SH-SY5Y (cell line): ENCODE measurements around the gene FGF11.

Experiments
- GATA2 ChIP-seq: IDR thresholded peaks from 2 replicates; pipeline ENCODE4 v1.6.1; 2011; ENCODE audit warnings: mild to moderate bottlenecking, low read depth, low read length
- GATA3 ChIP-seq: IDR thresholded peaks from 2 replicates; pipeline ENCODE4 v1.6.1; 2011; ENCODE audit warnings: low read depth, mild to moderate bottlenecking, low read length, moderate library complexity

The FGF11 gene

DNA sequence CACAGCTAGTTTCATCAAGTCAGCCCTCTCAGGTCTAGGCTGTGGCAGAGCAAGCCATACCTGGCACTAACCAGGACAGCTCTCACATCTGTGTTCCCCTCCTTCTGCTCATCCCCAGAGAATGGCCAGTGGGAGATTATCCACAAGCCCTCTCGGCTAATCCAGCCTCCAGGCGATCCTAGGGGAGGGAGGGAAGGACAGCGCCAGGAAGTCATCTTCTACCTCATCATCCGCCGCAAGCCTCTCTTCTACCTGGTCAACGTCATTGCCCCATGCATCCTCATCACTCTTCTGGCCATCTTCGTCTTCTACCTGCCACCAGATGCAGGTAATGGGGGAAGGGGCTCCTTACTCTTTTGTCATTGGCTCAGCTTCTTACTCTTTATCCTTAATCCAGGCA is 9.1 kb downstream of the FGF11 start:
- TF ChIP-seq GATA3 (no peak), GATA2 (no peak)

DNA sequence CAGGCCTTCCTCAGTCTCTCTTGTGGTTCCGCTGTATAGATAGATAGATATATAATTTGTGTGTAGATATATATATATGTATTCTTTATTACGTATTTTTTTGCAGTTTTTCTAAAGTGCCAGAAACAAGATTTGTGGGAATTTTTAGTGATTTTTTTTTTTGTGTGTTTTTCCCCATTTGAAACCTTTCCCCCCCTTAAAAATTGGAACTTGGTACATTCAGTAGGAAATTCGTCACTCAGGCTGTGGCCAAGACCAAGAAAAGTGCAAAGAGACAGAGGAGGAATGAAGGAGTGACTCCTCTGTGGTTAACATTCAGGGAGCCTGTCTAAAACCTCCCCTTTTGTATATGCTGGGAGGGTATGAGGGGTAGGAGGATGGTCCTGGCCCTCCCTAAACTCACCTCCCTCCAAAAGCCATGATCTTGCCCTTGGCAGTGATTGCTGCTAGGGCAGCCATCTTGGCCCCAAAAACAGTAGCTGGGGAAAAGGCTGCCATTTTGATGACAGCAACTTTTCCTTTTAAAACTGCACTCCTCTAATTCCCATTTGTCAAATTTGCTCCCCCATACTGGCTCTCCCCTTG is 20.7 kb downstream of the FGF11 start:
- TF ChIP-seq GATA2 (no peak), GATA3 (no peak)

DNA sequence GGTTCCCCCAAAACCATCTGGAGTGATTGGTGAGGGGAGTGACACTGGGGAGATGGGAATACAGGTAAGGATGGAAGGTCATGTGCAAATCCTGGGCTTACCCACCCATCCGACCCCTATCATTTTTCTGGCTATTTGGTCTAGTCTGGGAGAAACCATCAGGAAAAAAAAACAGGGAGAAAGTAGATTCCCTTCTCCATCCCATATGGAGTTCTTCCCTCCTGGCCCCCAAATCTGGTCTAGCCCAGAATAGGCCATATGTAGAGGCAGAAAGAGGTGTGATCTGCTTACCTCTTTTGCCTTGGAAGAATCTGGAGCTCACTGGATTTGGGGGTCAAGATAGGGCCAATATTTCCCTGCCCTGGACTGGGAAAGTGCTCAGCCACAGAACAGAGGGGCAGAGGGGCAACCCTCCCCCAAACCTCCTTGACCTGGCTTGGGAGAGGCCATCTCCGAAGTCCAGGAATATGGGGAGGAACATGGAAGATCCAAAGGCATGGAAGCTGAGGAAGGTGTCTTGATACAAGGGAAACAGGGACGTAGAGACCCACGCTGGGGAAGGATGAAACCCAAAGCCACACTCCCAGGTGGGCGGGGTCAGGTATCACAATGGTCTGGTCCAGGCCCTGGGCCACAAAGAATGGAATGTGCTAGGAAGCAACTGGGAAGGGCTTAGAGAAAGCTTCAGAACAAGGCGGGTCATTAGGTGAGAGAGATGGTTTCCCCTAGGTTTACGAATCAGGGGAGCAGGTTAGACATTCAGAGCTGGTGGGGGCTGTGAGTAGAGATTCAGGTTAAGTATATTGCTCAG is 21.7 kb downstream of the FGF11 start:
- TF ChIP-seq GATA3 (no peak), GATA2 (no peak)

DNA sequence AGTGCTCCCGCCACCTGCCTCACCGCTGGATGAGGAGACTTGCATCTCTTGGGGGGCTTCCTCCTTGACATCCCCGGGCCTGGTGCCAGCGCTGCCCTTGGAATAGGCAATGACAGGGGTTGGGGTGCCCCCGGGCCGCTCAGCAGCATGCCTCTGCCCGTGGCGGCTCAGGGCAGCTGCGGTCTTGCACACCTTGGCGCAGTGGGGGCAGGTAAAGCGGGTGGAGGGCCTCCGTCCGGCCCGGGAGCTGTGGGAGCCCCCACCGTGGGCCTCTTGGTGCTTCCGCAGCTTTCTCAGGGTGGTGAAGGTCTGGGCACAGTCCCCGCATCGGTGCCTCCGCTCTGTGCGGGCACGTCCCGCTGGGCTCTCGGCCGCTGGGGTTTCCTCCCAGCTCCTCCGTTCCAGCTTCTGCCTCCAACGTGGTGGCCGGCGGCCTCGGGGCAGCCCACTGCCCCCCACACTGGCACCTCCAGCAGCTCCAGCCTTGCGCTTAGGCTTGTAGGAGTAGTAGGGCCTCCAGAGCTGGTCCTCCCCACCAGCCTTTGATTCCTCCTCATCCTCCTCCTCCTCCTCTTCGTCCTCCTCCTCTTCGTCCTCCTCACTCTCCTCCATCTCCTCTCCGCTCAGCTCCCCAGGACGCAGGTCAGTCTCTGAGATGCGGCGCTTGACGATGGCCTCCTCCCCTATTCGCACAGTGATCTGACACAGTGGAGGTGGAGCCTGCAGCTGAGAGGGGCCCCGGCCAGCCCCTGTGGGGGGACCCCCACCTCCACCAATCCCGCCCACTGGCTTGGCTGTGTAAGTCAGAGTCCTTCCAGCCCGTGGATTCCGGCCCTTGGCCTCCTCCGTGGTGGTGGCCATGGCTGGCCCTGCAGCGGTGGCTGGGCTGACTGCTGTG is 23.4 kb downstream of the FGF11 start:
- TF ChIP-seq GATA2 (no peak), GATA3 (no peak)

DNA sequence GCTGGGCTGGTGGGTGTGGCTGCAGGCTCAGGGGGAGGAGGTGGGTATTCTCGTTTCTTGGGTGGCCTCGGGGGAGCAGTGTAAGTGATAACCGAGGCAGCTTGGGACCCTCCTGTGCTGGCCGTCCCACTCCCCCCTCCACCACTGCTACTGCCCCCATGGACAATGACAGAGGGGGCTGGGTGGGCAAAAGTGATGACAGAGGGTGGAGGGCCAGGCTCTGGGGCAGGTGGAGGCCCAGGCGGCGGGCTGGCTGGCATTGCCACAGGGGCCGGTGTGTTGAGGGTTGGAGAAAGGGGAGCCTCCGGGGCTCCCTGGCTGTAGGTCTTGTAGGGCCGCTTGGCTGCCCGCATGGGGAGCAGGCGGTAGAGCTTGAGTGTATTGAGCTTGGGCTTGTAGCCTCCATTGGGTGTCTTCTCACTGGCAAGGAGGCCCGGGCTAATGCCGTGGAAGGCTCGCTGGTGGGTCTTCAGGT is 24.1 kb downstream of the FGF11 start:
- TF ChIP-seq GATA2: no peak
- TF ChIP-seq GATA3: no peak

DNA sequence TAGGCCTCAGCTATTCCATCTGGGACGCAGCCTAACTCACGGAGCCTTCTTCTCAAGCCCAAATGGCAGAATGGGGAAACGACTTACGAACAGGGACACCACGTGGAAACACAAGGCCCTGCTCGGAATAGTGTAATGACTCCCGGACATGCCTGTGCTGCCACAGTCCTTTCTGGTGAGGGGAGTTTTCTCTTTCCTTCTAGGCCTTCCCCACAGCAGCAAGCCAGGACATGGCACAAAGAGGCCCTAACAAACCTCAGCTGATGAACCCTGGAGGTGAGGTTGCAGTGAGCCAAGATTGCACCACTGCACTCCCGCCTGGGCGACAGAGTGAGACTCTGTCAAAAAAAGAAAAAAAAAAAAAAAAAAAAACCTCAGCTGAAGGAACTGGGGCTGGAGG is 24.8 kb downstream of the FGF11 start:
- no peak for TF ChIP-seq GATA3
- TF ChIP-seq GATA2: no peak

DNA sequence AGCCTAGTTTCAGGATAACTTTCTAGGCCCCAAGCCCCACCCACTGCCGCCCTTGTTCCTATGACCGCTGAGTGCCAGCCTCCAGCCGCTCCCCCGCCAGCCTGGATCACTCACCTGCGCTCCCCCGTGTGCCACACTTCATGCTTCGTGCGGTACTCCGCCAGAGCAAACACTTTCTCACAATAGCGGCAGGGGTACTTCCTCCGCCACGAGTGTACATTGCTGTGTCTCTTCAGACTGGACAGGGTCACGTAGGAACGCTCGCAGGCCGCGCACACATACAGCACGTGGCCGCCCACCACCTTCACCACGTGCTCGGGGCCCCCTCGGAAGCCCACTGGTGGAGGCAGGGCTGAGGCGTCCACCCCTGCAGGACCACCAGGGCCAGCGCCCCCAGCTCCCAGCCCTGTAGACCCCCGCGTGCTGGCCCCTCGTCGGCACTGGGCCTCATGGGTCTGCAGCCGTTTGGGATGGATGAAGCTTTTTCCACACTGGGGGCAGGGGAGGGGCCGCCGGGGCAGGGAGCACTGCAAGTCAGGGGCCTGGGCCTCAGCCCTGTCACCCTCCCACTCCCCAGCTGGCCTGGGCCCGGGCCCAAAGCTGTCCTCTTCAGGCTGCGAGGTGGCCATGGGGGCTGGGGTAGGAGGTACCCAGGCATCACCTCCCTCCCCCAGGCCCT is 26.4 kb downstream of the FGF11 start:
- TF ChIP-seq GATA3 (no peak), GATA2 (no peak)

DNA sequence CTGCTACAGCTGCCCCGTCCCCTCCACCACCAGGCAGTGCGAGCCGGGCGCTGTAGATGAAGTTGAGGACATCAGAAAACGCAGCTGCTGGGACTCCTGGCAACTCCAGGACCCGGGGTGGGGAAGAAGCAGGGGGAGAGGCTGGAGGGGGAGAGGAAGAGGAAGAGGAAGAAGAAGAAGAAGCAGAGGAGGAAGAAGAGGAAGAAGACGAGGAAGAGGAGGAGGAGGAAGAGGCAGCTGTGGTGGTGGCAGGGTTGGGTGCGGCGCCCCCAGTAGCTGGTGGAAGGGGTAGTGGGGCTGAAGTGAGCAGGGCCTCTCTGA is 27.0 kb downstream of the FGF11 start:
- TF ChIP-seq GATA2 (no peak), GATA3 (no peak)

DNA sequence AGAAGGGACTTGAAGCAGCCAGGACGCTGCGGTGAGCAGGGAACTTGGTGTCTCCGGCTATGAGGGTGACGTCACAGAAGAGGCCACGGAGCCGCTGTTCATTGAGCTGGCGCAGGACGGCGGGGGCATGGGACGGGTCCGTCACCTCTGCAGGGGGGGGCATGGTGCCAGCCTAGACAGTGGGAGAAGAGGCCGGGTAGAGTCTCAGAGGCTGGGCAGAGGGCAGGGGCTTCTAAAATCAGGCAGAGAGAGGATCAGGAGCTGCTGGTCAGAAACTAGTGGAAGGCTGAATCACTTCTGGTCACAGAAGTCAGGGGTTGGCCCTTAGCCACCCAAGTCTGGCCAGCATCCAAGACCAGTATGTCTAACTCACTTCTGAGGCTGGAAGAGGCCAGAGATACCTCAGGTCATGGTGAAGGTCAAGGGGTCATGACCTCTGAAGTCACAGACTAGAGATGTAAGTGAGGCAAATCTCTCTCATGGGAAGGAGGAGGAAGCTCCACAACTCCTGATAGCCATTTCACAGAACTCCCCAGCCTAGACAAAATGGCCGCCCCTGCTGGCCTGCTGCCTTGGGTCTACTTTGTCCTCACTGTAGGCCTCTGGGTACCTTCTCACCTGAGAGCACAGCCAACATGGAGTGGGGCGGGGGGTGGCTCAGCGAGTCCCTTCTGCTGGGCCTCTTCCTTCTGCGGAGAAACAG is 27.5 kb downstream of the FGF11 start:
- TF ChIP-seq GATA2: no peak
- TF ChIP-seq GATA3: no peak

DNA sequence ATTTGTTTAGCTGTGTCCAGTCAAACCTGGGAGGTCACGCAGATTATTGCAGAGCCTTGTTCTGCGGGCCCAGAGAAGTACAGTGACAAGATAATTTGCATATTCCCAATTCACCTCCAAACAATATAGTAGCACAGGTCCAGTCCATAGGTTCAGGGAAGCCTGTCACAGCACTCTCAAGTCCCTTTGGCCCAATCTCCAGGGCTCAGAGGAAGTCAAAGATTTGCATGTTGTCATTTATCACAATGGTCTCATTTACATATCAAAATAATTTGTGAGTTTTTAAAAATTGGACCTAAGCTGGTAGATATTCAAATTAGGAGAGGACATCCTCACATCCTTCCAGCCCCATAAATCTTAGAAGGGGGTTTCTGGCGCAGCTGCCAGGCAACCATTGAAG is 28.2 kb downstream of the FGF11 start:
- TF ChIP-seq GATA3: no peak
- no peak for TF ChIP-seq GATA2

DNA sequence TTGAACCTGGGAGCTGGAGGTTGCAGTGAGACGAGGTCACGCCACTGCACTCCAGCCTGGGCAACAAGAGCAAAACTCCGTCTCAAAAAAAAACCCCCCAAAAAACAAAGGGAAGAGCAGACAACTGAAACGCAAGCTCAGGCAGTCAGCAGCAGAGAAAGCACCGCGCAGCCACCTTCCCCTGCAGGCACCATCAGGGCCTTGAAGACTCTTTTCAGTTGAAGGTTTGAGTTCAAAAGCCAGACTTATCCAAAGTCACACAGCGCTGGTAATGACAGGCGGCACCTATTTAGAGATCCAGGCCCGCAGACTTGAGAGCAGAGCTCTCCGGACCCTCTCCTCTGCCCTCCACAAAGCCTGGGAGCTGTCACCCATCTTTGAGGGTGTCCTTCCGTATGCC is 29.0 kb downstream of the FGF11 start:
- TF ChIP-seq GATA3 (no peak), GATA2 (no peak)

DNA sequence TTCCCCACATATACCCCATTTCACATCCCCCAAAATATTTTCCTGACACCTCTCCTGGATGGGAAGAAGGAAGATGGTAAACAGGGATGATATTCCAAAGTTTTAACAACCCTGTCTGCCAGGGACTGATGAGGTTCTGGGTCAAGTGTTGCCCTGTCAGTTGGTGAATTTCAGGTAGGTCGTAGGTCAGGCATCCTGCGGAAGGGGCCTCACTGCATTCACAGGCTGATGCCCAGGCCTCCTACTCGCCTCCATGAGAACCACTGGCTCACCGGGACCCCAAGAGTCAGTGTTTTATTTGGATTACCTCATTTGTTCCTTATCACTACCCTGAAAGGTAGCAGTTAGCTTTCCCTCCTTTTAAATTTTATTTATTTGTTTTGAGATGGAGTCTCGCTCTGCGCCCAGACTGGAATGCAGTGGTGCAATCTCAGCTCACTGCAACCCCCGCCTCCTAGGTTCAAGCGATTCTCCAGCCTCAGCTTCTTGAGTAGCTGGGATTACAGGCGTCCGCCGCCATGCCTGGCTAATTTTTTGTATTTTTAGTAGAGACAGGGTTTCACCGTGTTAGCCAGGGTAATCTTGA is 29.6 kb downstream of the FGF11 start:
- no peak for TF ChIP-seq GATA2

DNA sequence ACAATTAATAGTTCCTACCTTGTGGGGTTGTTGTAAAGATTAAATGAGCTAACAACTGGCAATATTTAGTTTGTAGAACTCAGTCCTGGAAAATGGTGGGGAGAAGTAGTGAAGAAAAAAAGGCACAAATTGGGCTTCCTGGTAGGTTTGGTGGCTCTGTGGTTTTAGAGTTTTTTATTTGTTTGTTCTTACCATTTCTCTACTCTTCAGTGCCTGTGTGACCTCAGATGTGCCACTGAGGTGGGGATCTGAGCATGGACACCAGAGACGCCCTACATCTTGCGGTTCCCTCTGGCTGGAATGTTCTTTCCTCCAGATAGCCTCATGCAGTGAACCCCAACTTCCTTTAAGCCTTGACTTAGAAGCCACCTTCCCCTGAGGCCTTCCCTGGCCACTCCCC is 32.4 kb downstream of the FGF11 start:
- TF ChIP-seq GATA2 (no peak), GATA3 (no peak)
